Thyroid gland (tissue), 4 donors: ENCODE results near the gene HOXA5. TPM values are rescaled to one million over a fixed set of nuclear protein-coding genes. Genes with fewer than 3 reads are reported as not detected.

ENCODE experiments used
- DNase-seq, 2 donors: peaks; one replicate each; pipeline ENCODE4 v3.0.0-alpha.2; 2019
- H3K27ac ChIP-seq, 3 donors: fragments of 200-600 bp; sonication (generic); 1 replicate in 2 of 3; 2 replicates in 1 of 3; pipeline ENCODE4 v1.5.1; 2016 to 2019; ENCODE audit warnings: mild to moderate bottlenecking in 1 of 3, moderate library complexity in 1 of 3
- H3K27me3 ChIP-seq: fragments of 200-600 bp; sonication (generic); one replicate; pipeline ENCODE4 v1.5.1; 2019
- H3K36me3 ChIP-seq, 2 donors: fragments of 200-600 bp; sonication (generic); one replicate each; pipeline ENCODE4 v1.5.1; 2016 to 2019
- H3K4me1 ChIP-seq, 2 donors: fragments of 200-600 bp; sonication (generic); one replicate each; pipeline ENCODE4 v1.5.1; 2017 to 2019
- H3K4me3 ChIP-seq, 3 donors: fragments of 200-600 bp; sonication (generic); replicated peaks in 1 of 3; 1 replicate in 2 of 3; 2 replicates in 1 of 3; pipeline ENCODE4 v1.5.1; 2016; ENCODE audit warnings: mild to moderate bottlenecking in 1 of 3
- H3K9me3 ChIP-seq: fragments of 200-600 bp; sonication (generic); one replicate; pipeline ENCODE4 v1.5.1; 2017
- POLR2A ChIP-seq, 2 donors: fragments of 450-650 bp; IDR thresholded peaks; one replicate each; pipeline ENCODE4 v1.6.1; 2017; ENCODE audit warnings: antibody characterized with exemption in 2 of 2, mild to moderate bottlenecking in 2 of 2, moderate library complexity in 1 of 2
- WGBS, 2 donors: methylation state at CpG; one replicate each; pipeline ENCODE4 v1.1.5; 2017; 5-methylcytosine and 5-hydroxymethylcytosine counted together
- intact Hi-C: fragments of 100-400 bp; cut with DNase I; formaldehyde crosslinking; loops from one replicate; pipeline ENCODE4 v1.15.1; 2023
- total RNA-seq, 4 donors: library from RNA; depleted of rRNA; stranded (reverse); fragments of >200 nt; gene quantifications; one replicate each; pipeline ENCODE4 v1.2.3, GENCODE V29; 2016
- TF ChIP-seq, protein P1 (sequence below), 6 experiments: fragments of 200-600 bp in 3 of 6; fragments of 450-650 bp in 3 of 6; sonication (generic) in 3 of 6; IDR thresholded peaks; one replicate each; pipeline ENCODE4 v1.5.1; 2016 to 2019; ENCODE audit warnings: antibody characterized with exemption in 6 of 6, mild to moderate bottlenecking in 2 of 6, inconsistent platforms in 1 of 6, moderate library complexity in 1 of 6

HOXA5 gene
- total RNA-seq, 4 donors from 2014 or later, result 2.0 to 4.4 (median 3.3) TPM

DNA sequence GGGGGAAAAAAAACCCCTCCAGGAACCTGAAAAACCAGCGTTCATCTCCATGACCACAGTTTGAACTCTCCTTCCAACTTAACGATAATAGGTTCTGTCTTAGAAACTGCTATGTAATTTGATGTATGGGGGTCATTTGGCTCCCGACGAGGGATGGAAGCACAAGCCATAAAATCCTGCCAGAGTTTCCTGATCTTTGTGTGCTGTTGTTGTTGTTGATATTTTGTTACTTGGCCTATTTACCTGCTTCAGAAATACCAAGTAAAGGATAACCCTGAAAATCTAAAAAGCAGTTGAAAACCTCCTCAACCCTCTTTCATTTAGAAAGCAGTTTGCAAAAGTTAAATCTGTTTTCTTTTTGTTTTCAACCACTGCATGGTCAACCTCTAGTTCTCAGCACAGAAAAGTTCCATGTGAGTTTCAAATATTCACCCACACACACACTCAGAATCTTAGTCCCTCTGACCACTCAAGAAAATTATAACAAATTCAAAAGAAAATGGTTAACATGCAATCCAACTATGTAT, 31.7 kb downstream of the HOXA5 start:
- Histone ChIP-seq H3K4me3 (no peak overlapping the region), H3K4me1 (peaks cover 0 to 11% of the 10 kb centered on the region in 2 donors), H3K27ac (peak overlapping the region; percentile 38 to 86 (median 65)), H3K27me3 (peaks cover 41% of the 10 kb centered on the region), H3K36me3 (no peaks in the 10 kb centered on the region), H3K9me3 (no peaks in the 10 kb centered on the region)
- TF ChIP-seq, protein P1, sequence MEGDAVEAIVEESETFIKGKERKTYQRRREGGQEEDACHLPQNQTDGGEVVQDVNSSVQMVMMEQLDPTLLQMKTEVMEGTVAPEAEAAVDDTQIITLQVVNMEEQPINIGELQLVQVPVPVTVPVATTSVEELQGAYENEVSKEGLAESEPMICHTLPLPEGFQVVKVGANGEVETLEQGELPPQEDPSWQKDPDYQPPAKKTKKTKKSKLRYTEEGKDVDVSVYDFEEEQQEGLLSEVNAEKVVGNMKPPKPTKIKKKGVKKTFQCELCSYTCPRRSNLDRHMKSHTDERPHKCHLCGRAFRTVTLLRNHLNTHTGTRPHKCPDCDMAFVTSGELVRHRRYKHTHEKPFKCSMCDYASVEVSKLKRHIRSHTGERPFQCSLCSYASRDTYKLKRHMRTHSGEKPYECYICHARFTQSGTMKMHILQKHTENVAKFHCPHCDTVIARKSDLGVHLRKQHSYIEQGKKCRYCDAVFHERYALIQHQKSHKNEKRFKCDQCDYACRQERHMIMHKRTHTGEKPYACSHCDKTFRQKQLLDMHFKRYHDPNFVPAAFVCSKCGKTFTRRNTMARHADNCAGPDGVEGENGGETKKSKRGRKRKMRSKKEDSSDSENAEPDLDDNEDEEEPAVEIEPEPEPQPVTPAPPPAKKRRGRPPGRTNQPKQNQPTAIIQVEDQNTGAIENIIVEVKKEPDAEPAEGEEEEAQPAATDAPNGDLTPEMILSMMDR (IDR thresholded peaks at IDR 0.05), result no peak
- TF ChIP-seq POLR2A (IDR thresholded peaks at IDR 0.05), result no peak
- intact Hi-C loops, result no loop called here
- 14 to 20% methylated on average over 4 of the region's 4 CpGs for whole genome bisulfite sequencing, 2 donors
- DNase-seq, result no peak

DNA sequence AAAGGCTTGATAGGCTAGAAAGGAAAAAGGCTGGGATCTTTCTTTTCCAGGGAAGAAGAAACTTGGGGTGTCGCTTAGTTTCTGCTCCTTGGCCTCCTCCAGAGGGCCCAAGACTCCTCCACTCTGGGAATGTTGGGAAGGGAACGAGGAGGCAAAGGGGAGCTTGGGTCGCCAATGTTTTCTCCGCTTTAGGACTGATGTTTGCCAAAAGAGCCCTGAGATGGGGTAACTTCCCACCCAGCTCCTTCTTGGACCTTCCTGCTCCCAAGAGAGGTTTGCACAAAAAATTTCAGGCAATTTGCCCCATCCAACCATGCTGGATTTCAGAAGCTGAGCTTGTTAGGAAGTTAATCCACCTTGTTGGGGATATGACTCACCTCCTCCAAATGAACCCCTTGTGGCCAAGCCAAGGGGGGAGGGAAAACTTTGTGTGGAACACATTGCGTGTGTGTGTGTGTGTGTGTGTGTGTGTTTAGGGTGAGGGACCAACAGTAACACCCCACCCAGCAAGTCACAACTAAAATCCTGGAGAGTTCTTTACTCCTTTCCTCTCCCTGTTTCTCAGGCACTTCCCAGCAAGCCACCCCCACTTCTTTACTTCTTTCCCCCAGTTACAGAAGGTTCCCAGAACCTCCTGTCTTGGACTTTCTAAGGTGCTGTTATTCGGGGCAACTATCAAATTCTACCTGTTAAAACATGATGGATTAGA, 32.3 kb downstream of the HOXA5 start:
- intact Hi-C loops, result no loop called here
- Histone ChIP-seq H3K4me3 (no peak overlapping the region), H3K27ac (peak overlapping the region; percentile 52 to 86 (median 65)), H3K9me3 (no peaks in the 10 kb centered on the region), H3K4me1 (peaks cover 0 to 11% of the 10 kb centered on the region in 2 donors), H3K36me3 (no peaks in the 10 kb centered on the region), H3K27me3 (peaks cover 41% of the 10 kb centered on the region)
- WGBS, 2 donors, result 16 to 17% methylated on average over 5 to 6 of the region's 6 CpGs
- no peak for TF ChIP-seq POLR2A (IDR thresholded peaks at IDR 0.05)
- TF ChIP-seq, protein P1 (IDR thresholded peaks at IDR 0.05), result no peak
- DNase-seq, result no peak

DNA sequence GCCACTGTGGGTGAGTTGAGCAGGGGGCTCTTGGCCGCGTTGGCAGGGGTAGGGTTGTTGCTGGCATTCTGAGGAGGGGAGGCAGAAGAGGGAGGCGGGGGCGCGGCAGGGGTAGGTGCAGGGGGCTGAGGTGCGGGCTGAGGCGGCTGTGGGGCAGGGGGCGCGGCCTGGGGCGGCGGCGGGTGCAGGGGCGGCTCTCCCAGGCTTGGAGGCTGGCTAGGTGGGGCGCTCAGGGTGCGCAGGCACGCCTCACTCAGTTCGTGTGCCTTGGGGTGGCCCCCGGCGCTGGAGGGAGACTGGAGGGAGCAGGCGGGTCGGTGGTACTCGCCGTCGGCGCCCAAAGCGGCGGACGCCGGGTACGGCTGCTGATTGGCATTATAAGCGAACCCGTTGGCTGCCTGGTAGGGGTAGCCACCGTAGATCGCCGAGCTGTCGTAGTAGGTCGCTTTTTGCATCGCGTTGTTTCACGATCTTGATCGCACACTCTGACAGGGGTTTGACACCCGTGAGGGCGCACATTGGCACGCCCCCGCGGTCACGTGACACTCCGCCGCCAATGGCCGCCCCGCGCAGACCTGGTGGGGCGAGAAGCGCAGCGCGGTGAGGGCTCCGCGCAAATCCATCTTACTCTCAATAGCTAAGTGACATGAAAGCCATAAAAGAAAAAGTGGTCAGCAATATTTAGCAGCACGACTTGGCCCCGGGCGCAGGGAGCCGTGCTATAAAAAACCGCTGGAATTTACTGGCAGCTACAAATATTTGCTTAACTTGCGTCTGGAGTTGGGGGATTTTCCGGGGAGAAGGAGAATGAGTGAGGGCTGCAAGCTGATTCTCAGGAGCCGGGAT, 33.1 kb downstream of the HOXA5 start:
- peak overlapping the region; percentile 36 to 86 (median 52) for H3K27ac ChIP-seq
- intact Hi-C loops, result no loop called here
- no peak for DNase-seq
- H3K27me3 ChIP-seq, result peaks cover 42% of the 10 kb centered on the region
- TF ChIP-seq, protein P1 (IDR thresholded peaks at IDR 0.05), result no peak
- TF ChIP-seq POLR2A (IDR thresholded peaks at IDR 0.05), result no peak
- H3K36me3 ChIP-seq, result no peaks in the 10 kb centered on the region
- 12 to 33% methylated on average over 46 to 57 of the region's 66 CpGs for WGBS, 2 donors
- peaks cover 0 to 11% of the 10 kb centered on the region in 2 donors for H3K4me1 ChIP-seq
- H3K9me3 ChIP-seq, result no peaks in the 10 kb centered on the region
- no peak overlapping the region for H3K4me3 ChIP-seq

DNA sequence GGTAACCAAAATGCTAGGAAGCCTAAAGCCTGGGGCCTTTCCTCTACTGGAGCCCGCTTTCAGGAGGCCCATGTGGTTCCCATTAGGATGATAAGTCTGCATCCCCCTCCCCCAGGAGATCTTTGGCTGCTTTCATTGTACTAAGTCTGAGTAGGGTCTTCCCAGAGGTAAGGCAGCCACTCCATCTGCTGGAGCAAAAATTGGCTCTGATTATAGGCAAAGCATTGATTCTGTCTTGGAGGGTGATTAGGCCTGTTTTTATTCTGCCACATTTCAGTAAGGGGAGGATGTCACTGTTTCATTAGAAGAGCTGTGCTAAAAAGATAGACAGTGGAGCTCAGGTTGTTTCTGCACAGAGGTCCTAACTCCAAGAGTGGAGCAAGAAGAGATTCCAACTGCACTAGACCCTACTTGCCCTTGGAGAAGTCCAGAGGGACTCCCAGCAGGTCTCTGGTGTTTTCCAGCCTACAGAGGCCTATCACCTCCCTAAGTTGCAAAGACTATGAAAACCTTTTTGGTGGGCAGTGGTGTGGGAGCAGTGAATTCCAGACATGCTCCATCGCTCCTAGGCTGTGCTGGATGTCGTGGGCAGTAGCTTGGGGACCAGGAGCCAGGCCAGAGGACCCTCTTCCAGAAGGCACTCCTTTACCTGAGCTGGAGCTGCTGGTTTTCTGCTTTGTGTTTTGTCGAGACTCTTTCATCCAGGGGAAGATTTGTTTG, 33.9 kb downstream of the HOXA5 start:
- Histone ChIP-seq H3K4me3 (no peak overlapping the region), H3K9me3 (no peaks in the 10 kb centered on the region), H3K36me3 (no peaks in the 10 kb centered on the region), H3K27ac (peak overlapping the region in 2 of 3 donors; percentile 82 to 93), H3K4me1 (peaks cover 0 to 11% of the 10 kb centered on the region in 2 donors), H3K27me3 (peaks cover 37% of the 10 kb centered on the region)
- intact Hi-C loops, result no loop called here
- no peak for DNase-seq
- WGBS, 2 donors, result 77 to 79% methylated on average over 4 of the region's 4 CpGs
- TF ChIP-seq, protein P1 (IDR thresholded peaks at IDR 0.05), result no peak
- TF ChIP-seq POLR2A (IDR thresholded peaks at IDR 0.05), result no peak
